WI38 (cell line): ENCODE measurements around the gene MBOAT1.

Experiments used
- H3K4me3 ChIP-seq: 2 replicates; pipeline ENCODE4 v1.5.1; 2011; ENCODE audit warnings: low read depth, mild to moderate bottlenecking, control low read depth, low read length
- CTCF ChIP-seq: IDR thresholded peaks from 2 replicates; pipeline ENCODE4 v1.5.1; 2012; ENCODE audit warnings: low read depth, mild to moderate bottlenecking, control low read depth, low read length

MBOAT1 gene

GRCh38 chr6:20233007-20233730 is 20.9 kb upstream of the MBOAT1 start:
- no peak for TF ChIP-seq CTCF

GRCh38 chr6:20232188-20232587 is 19.9 kb upstream of the MBOAT1 start:
- no peak for TF ChIP-seq CTCF
- H3K4me3 ChIP-seq = no peak overlapping the region

More at GRCh38 chr6:20233007-20233730, 20.9 kb upstream of the MBOAT1 start:
- H3K4me3 ChIP-seq = no peak overlapping the region

GRCh38 chr6:20230401-20231119 is 18.3 kb upstream of the MBOAT1 start:
- TF ChIP-seq CTCF = no peak
- H3K4me3 ChIP-seq = no peak overlapping the region

- TF ChIP-seq CTCF = no peak
- H3K4me3 ChIP-seq = no peak overlapping the region
Observed at GRCh38 chr6:20229881-20230280, 17.6 kb upstream of the MBOAT1 start.

- H3K4me3 ChIP-seq = no peak overlapping the region
- no peak for TF ChIP-seq CTCF
Observed at GRCh38 chr6:20227350-20227749, 15.1 kb upstream of the MBOAT1 start.

- TF ChIP-seq CTCF = no peak
- no peak overlapping the region for H3K4me3 ChIP-seq
Observed at GRCh38 chr6:20223141-20223540, 10.9 kb upstream of the MBOAT1 start.

- TF ChIP-seq CTCF = no peak
- no peak overlapping the region for H3K4me3 ChIP-seq
Observed at GRCh38 chr6:20221421-20221820, 9.2 kb upstream of the MBOAT1 start.
